Prostate gland (tissue), 2 donors: Measurements from ENCODE around the gene CT45A5.
"Not testable (repeated sequence)": the region's sequence is repeated elsewhere in the genome, so short reads cannot be mapped to it uniquely, and the experiment has no call there.

ENCODE experiments used
- CTCF ChIP-seq, 4 experiments: fragments of 200-600 bp in 2 of 4; fragments of 450-650 bp in 2 of 4; sonication (generic) in 2 of 4; IDR thresholded peaks; 1 replicate in 3 of 4; 2 replicates in 1 of 4; pipeline ENCODE4 v1.5.1; 2016 to 2019; ENCODE audit warnings: antibody characterized with exemption in 4 of 4, mild to moderate bottlenecking in 2 of 4, moderate library complexity in 2 of 4
- POLR2A ChIP-seq: fragments of 450-650 bp; IDR thresholded peaks from one replicate; pipeline ENCODE4 v1.6.1; 2016; ENCODE audit warnings: antibody characterized with exemption, mild to moderate bottlenecking
- POLR2AphosphoS5 ChIP-seq: sonication (generic); formaldehyde crosslinking; IDR thresholded peaks from one replicate; pipeline ENCODE4 v1.6.1; 2017; ENCODE audit warnings: antibody characterized with exemption

- not testable (repeated sequence) for TF ChIP-seq CTCF (IDR thresholded peaks at IDR 0.05); POLR2AphosphoS5; POLR2A
These were observed 50.6 kb downstream of the CT45A5 start for GRCh38 chrX:135734666-135735065.
